Smooth muscle cell (in vitro differentiated cells): Measurements from ENCODE around the gene TBCA. TPM values are rescaled to one million over a fixed set of nuclear protein-coding genes. Genes with fewer than 3 reads are reported as not detected.

Experiments used
- DNase-seq: peaks from one replicate; lab custom pipeline; 2025; ENCODE audit not compliant: unreplicated experiment; lab: John Stamatoyannopoulos, UW
- H2AFZ ChIP-seq: fragments of 200-600 bp; sonication (generic); 2 replicates; pipeline ENCODE4 v1.6.0; 2016; ENCODE audit warnings: antibody characterized with exemption, low read depth, mild to moderate bottlenecking
- H3F3A ChIP-seq: fragments of 200-600 bp; sonication (generic); 2 replicates; pipeline ENCODE4 v1.6.0; 2017; ENCODE audit warnings: antibody characterized with exemption, low read depth
- H3K27ac ChIP-seq: fragments of 200-600 bp; sonication (generic); 2 replicates; pipeline ENCODE4 v1.5.1; 2016; ENCODE audit warnings: low read depth, mild to moderate bottlenecking
- H3K27me3 ChIP-seq: fragments of 200-600 bp; sonication (generic); 2 replicates; pipeline ENCODE4 v1.6.1; 2016; ENCODE audit warnings: low read depth, mild to moderate bottlenecking
- H3K36me3 ChIP-seq: fragments of 200-600 bp; sonication (generic); 2 replicates; pipeline ENCODE4 v1.5.1; 2016; ENCODE audit warnings: low read depth
- H3K4me1 ChIP-seq: fragments of 200-600 bp; sonication (generic); 2 replicates; pipeline ENCODE4 v1.5.1; 2016; ENCODE audit warnings: low read depth
- H3K4me2 ChIP-seq: fragments of 200-600 bp; sonication (generic); 2 replicates; pipeline ENCODE4 v1.6.0; 2016; ENCODE audit warnings: mild to moderate bottlenecking
- H3K4me3 ChIP-seq: fragments of 200-600 bp; sonication (generic); 2 replicates; pipeline ENCODE4 v1.5.1; 2016; ENCODE audit warnings: mild to moderate bottlenecking
- H3K79me2 ChIP-seq: fragments of 200-600 bp; sonication (generic); 2 replicates; pipeline ENCODE4 v1.6.0; 2016; ENCODE audit warnings: low read depth, mild to moderate bottlenecking
- H3K9ac ChIP-seq: fragments of 200-600 bp; sonication (generic); 2 replicates; pipeline ENCODE4 v1.6.0; 2016; ENCODE audit warnings: low read depth
- H3K9me3 ChIP-seq: fragments of 200-600 bp; sonication (generic); replicated peaks from 2 replicates; pipeline ENCODE4 v1.5.1; 2016; ENCODE audit warnings: low read depth
- H4K20me1 ChIP-seq: fragments of 200-600 bp; sonication (generic); 2 replicates; pipeline ENCODE4 v1.6.0; 2016; ENCODE audit warnings: low read depth
- WGBS: methylation state at CpG from one replicate; pipeline ENCODE4 v1.1.7; 2016; ENCODE audit warnings: low lambda C conversion rate; 5-methylcytosine and 5-hydroxymethylcytosine counted together
- polyA plus RNA-seq: library from polyadenylated mRNA; unstranded; fragments of >200 nt; fragmentation: Nextera tagmentation; extraction: Ambion mirVana; gene quantifications from 2 replicates; pipeline ENCODE4 v1.2.1, GENCODE V29; 2016
- total RNA-seq: library from RNA; depleted of rRNA; stranded (reverse); fragments of >200 nt; gene quantifications from 2 replicates; pipeline ENCODE4 v1.2.3, GENCODE V29; 2014
- TF ChIP-seq, protein P1 (sequence below): fragments of 200-600 bp; sonication (generic); IDR thresholded peaks from 2 replicates; pipeline ENCODE4 v1.5.1; 2017; ENCODE audit warnings: borderline replicate concordance, mild to moderate bottlenecking, antibody characterized with exemption; ENCODE audit not compliant: insufficient read depth, poor library complexity, severe bottlenecking

The TBCA gene
- total and polyA plus RNA-seq, 2 experiments from 2014 or later, result 198 to 218 TPM

- Histone ChIP-seq H3K4me2 (no peak overlapping the region), H3K9ac (no peak overlapping the region), H3K4me3 (no peak overlapping the region), H3K27me3 (no peaks in the 10 kb centered on the region), H3K36me3 (peaks cover 11% of the 10 kb centered on the region), H3K79me2 (peaks cover 98% of the 10 kb centered on the region), H3K4me1 (no peaks in the 10 kb centered on the region), H3K27ac (peak overlapping the region; percentile 27), H4K20me1 (peaks cover 93% of the 10 kb centered on the region), H3F3A (no peaks in the 10 kb centered on the region), H3K9me3 (no peaks in the 10 kb centered on the region), H2AFZ (no peak overlapping the region)
- TF ChIP-seq, protein P1, sequence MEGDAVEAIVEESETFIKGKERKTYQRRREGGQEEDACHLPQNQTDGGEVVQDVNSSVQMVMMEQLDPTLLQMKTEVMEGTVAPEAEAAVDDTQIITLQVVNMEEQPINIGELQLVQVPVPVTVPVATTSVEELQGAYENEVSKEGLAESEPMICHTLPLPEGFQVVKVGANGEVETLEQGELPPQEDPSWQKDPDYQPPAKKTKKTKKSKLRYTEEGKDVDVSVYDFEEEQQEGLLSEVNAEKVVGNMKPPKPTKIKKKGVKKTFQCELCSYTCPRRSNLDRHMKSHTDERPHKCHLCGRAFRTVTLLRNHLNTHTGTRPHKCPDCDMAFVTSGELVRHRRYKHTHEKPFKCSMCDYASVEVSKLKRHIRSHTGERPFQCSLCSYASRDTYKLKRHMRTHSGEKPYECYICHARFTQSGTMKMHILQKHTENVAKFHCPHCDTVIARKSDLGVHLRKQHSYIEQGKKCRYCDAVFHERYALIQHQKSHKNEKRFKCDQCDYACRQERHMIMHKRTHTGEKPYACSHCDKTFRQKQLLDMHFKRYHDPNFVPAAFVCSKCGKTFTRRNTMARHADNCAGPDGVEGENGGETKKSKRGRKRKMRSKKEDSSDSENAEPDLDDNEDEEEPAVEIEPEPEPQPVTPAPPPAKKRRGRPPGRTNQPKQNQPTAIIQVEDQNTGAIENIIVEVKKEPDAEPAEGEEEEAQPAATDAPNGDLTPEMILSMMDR, result no peak
- no peak for DNase-seq
- WGBS, result 91% methylated on average over 1 of the region's 1 CpG
These were observed 8.8 kb downstream of the TBCA start for GRCh38 chr5:77767301-77767700.

GRCh38 chr5:77761606-77762005 lies 14.5 kb downstream of the TBCA start:
- H3K27ac ChIP-seq, result no peak overlapping the region
- TF ChIP-seq, protein P1, result no peak
- WGBS, result 86% methylated on average over 3 of the region's 3 CpGs

GRCh38 chr5:77758141-77758938 lies 17.8 kb downstream of the TBCA start:
- Histone ChIP-seq H3K27ac (no peak overlapping the region), H4K20me1 (peaks cover 94% of the 10 kb centered on the region), H3K79me2 (peaks cover 94% of the 10 kb centered on the region), H2AFZ (no peak overlapping the region), H3F3A (no peaks in the 10 kb centered on the region), H3K36me3 (no peaks in the 10 kb centered on the region), H3K4me3 (no peak overlapping the region), H3K9ac (no peak overlapping the region), H3K9me3 (no peaks in the 10 kb centered on the region), H3K4me2 (no peak overlapping the region), H3K4me1 (no peaks in the 10 kb centered on the region), H3K27me3 (no peaks in the 10 kb centered on the region)
- 69% methylated on average over 10 of the region's 10 CpGs for WGBS
- TF ChIP-seq, protein P1, result no peak
- DNase-seq, result no peak

More at GRCh38 chr5:77761606-77762005, 14.5 kb downstream of the TBCA start:
- no peaks in the 10 kb centered on the region for H3K36me3 ChIP-seq
- no peaks in the 10 kb centered on the region for H3F3A ChIP-seq
- no peak overlapping the region for H2AFZ ChIP-seq
- no peak overlapping the region for H3K4me2 ChIP-seq
- H3K27me3 ChIP-seq, result no peaks in the 10 kb centered on the region
- H3K79me2 ChIP-seq, result peaks cover 92% of the 10 kb centered on the region
- H4K20me1 ChIP-seq, result peaks cover 90% of the 10 kb centered on the region
- H3K4me3 ChIP-seq, result no peak overlapping the region
- H3K4me1 ChIP-seq, result no peaks in the 10 kb centered on the region
- no peaks in the 10 kb centered on the region for H3K9me3 ChIP-seq
- no peak overlapping the region for H3K9ac ChIP-seq
- DNase-seq, result no peak
